Activated naive CD8-positive, alpha-beta T cell treated with anti-CD3 and anti-CD28 coated beads for 36 hours (primary cell): ENCODE data around the gene HOXD4. TPM values are rescaled to one million over a fixed set of nuclear protein-coding genes. Genes with fewer than 3 reads are reported as not detected.

Source experiments
- DNase-seq: peaks from one replicate; pipeline ENCODE4 v3.0.0; 2021
- H3K27ac Mint-ChIP-seq: one replicate; pipeline ENCODE4 v1.8.0; 2022; ENCODE audit warnings: mild to moderate bottlenecking, moderate library complexity, mixed read lengths
- H3K27me3 Mint-ChIP-seq: one replicate; pipeline ENCODE4 v1.8.0; 2022; ENCODE audit warnings: mild to moderate bottlenecking, mixed read lengths
- H3K36me3 Mint-ChIP-seq: one replicate; pipeline ENCODE4 v1.8.0; 2021; ENCODE audit warnings: mild to moderate bottlenecking, mixed read lengths
- H3K4me1 Mint-ChIP-seq: one replicate; pipeline ENCODE4 v1.8.0; 2021; ENCODE audit warnings: mixed read lengths
- H3K4me3 Mint-ChIP-seq: one replicate; pipeline ENCODE4 v1.8.0; 2022; ENCODE audit warnings: mild to moderate bottlenecking, moderate library complexity, mixed read lengths
- H3K9me3 Mint-ChIP-seq: one replicate; pipeline ENCODE4 v1.8.0; 2022; ENCODE audit warnings: mixed read lengths
- total RNA-seq, 2 experiments: library from RNA; stranded (reverse); gene quantifications; one replicate each; pipeline ENCODE4 v1.2.3, GENCODE V29; 2021

The HOXD4 gene
- total RNA-seq, 2 experiments from 2014 or later = not detected

GRCh38 chr2:176187899-176188773, 36.8 kb downstream of the HOXD4 start, which contains the start of gene HOXD1:
Gene HOXD1 (plus strand): TSS chr2:176188668. CDS start chr2:176188802, 134 bp downstream.
- Mint-ChIP-seq H3K9me3 (no peaks in the 10 kb centered on the region), H3K36me3 (no peaks in the 10 kb centered on the region), H3K4me3 (peak within 1 kb of the TSS; percentile 77), H3K27me3 (peaks cover 90% of the 10 kb centered on the region), H3K4me1 (peaks cover 14% of the 10 kb centered on the region), H3K27ac (no peak within 1 kb of the TSS)
- no peak for DNase-seq

- no peaks in the 10 kb centered on the region for H3K36me3 Mint-ChIP-seq
- no peak for DNase-seq
- H3K27me3 Mint-ChIP-seq = peaks cover 88% of the 10 kb centered on the region
- H3K27ac Mint-ChIP-seq = no peak overlapping the region
- peaks cover 14% of the 10 kb centered on the region for H3K4me1 Mint-ChIP-seq
- H3K9me3 Mint-ChIP-seq = no peaks in the 10 kb centered on the region
- peak overlapping the region; percentile 54 for H3K4me3 Mint-ChIP-seq
These were observed 37.7 kb downstream of the HOXD4 start for GRCh38 chr2:176188774-176189680.

- DNase-seq = no peak
- no peak overlapping the region for H3K27ac Mint-ChIP-seq
- no peaks in the 10 kb centered on the region for H3K36me3 Mint-ChIP-seq
- peaks cover 14% of the 10 kb centered on the region for H3K4me1 Mint-ChIP-seq
- no peaks in the 10 kb centered on the region for H3K9me3 Mint-ChIP-seq
- no peak overlapping the region for H3K4me3 Mint-ChIP-seq
- peaks cover 87% of the 10 kb centered on the region for H3K27me3 Mint-ChIP-seq
These were observed 38.6 kb downstream of the HOXD4 start for GRCh38 chr2:176189681-176190641.

- no peak overlapping the region for H3K4me3 Mint-ChIP-seq
- DNase-seq = no peak
- H3K27ac Mint-ChIP-seq = no peak overlapping the region
- no peaks in the 10 kb centered on the region for H3K36me3 Mint-ChIP-seq
- peaks cover 12% of the 10 kb centered on the region for H3K4me1 Mint-ChIP-seq
- H3K9me3 Mint-ChIP-seq = no peaks in the 10 kb centered on the region
- H3K27me3 Mint-ChIP-seq = peaks cover 81% of the 10 kb centered on the region
These were observed 41.0 kb downstream of the HOXD4 start for GRCh38 chr2:176192351-176192750.

GRCh38 chr2:176193048-176193447, 41.7 kb downstream of the HOXD4 start:
- Mint-ChIP-seq H3K27me3 (peaks cover 80% of the 10 kb centered on the region), H3K9me3 (no peaks in the 10 kb centered on the region), H3K4me3 (no peak overlapping the region), H3K27ac (no peak overlapping the region), H3K36me3 (no peaks in the 10 kb centered on the region), H3K4me1 (peaks cover 5% of the 10 kb centered on the region)
- no peak for DNase-seq

- Mint-ChIP-seq H3K36me3 (no peaks in the 10 kb centered on the region), H3K27me3 (peaks cover 55% of the 10 kb centered on the region), H3K9me3 (no peaks in the 10 kb centered on the region), H3K4me3 (no peak overlapping the region), H3K27ac (no peak overlapping the region), H3K4me1 (no peaks in the 10 kb centered on the region)
- DNase-seq = no peak
These were observed 48.6 kb downstream of the HOXD4 start for GRCh38 chr2:176199902-176200301.

- H3K4me1 Mint-ChIP-seq = no peaks in the 10 kb centered on the region
- no peak overlapping the region for H3K4me3 Mint-ChIP-seq
- H3K9me3 Mint-ChIP-seq = no peaks in the 10 kb centered on the region
- H3K36me3 Mint-ChIP-seq = no peaks in the 10 kb centered on the region
- H3K27me3 Mint-ChIP-seq = peaks cover 49% of the 10 kb centered on the region
- DNase-seq = no peak
- no peak overlapping the region for H3K27ac Mint-ChIP-seq
These were observed 49.6 kb downstream of the HOXD4 start for GRCh38 chr2:176200971-176201370.

GRCh38 chr2:176202491-176202890, 51.1 kb downstream of the HOXD4 start:
- Mint-ChIP-seq H3K9me3 (no peaks in the 10 kb centered on the region), H3K27me3 (peaks cover 40% of the 10 kb centered on the region), H3K4me3 (no peak overlapping the region), H3K4me1 (no peaks in the 10 kb centered on the region), H3K36me3 (no peaks in the 10 kb centered on the region), H3K27ac (no peak overlapping the region)
- no peak for DNase-seq

Other genes starting within 250 kb of the HOXD4 start
- 10 to 100 TPM; 35.7 to 42.1 TPM for gene LNPK, start 149.3 kb upstream of the HOXD4 start, total RNA-seq
- gene EVX2, start 67.6 kb upstream of the HOXD4 start, total RNA-seq = not detected
- not detected for gene HOXD13, start 58.8 kb upstream of the HOXD4 start, total RNA-seq
- gene HOXD12, start 51.8 kb upstream of the HOXD4 start, total RNA-seq = not detected
- gene HOXD11, start 44.3 kb upstream of the HOXD4 start, total RNA-seq = not detected
- not detected for gene HOXD10, start 34.8 kb upstream of the HOXD4 start, total RNA-seq
- gene HOXD9, start 28.8 kb upstream of the HOXD4 start, total RNA-seq = not detected
- not detected for gene HOXD8, start 21.8 kb upstream of the HOXD4 start, total RNA-seq
- not detected for gene HOXD3, start 5.8 kb downstream of the HOXD4 start, total RNA-seq
- not detected for gene HOXD1, start 37.1 kb downstream of the HOXD4 start, total RNA-seq
- 10 to 100 TPM; 28.8 to 30.0 TPM for gene MTX2, start 117.9 kb downstream of the HOXD4 start, total RNA-seq